CMK (cell line): Measurements from ENCODE around the gene SPACDR.

ENCODE experiments used
- DNase-seq: peaks from one replicate; pipeline ENCODE4 v3.0.0-alpha.2; 2010; ENCODE audit warnings: low read depth

SPACDR gene

DNA sequence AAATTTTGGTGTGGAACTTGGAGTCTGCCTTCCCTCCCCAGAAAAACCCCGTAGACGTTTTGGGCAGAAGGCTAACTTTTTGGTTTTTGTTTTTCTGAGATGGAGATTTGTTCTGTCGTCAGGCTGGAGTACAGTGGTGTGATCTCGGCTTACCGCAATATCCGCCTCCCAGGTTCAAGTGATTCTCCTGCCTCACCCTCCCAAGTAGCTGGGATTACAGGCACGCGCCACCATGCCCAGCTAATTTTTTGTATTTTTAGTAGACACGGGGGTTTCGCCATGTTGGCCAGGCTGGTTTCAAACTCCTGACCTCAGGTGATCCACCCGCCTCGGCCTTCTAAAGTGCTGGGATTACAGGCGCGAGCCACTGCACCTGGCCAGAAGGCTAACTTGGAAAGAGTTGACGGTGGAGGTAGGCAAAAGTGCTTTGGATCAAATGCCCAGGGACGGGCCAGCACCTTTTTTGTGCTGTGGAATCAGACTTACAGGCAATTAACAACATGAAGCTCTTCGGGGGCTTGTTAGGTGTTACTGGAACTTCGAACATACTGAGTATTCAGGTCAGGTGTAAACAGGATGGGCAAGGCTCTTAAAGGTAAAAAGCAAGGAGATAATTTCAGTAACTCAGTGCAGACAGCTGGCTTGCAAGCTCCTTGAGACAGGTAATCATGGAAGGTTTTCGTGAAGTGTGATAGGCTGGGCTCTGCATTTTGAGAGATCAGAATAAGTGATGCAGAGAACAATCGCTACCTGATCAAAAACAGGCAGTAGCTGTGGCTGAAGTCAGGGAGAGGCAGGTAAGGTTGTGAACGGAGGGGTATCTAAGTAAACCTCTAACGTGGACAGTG is 29.5 kb downstream of the SPACDR start:
- no peak for DNase-seq

DNA sequence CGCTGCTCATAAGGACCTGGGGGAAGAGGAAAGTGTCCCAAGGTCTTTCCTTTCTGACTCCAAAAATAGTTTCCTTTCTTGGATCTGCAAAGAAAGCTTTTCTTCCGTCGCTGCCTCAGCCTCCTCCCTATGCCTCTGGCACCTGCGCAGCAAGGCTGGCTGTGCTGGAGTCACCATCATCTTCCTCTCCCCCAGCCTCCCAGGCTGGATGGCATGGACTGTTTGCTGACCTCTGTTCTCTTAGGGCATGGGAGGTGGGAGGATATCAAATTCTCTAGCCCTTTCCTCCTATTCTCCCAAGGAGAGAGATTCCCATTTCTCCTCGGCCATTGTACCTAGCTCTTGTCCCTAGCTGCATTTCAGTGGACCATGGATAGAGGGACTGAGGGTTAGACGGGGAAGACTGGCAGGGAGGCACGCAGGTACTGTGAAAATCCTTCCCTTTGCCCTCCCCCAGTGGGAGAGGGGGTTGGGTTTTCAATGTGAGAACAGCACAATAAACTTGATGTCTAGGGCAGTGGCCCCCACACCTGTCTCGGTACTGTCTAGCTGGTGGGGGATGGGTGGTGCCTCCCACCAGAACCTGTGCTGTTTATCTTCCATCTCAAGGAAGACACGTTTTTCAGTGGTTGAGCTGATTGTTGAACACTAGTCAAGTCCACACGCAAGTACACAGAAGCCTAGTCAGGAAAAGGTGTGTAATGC is 30.3 kb downstream of the SPACDR start:
- no peak for DNase-seq

DNA sequence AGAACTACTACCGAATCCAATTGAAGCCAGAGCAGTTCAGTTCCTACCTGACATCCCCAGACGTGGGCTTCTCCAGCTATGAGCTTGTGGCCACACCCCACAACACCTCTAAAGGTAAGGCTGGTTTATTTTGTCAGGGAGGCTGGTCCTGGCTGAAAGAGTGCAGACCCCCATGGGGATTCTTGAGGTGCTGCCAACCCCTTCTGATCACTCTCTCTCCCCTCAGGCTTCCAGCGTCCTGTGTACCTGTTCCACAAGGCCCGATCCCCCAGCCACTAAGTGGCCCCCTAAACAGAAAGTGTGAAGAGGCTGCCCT is 30.8 kb downstream of the SPACDR start:
- DNase-seq, result no peak

DNA sequence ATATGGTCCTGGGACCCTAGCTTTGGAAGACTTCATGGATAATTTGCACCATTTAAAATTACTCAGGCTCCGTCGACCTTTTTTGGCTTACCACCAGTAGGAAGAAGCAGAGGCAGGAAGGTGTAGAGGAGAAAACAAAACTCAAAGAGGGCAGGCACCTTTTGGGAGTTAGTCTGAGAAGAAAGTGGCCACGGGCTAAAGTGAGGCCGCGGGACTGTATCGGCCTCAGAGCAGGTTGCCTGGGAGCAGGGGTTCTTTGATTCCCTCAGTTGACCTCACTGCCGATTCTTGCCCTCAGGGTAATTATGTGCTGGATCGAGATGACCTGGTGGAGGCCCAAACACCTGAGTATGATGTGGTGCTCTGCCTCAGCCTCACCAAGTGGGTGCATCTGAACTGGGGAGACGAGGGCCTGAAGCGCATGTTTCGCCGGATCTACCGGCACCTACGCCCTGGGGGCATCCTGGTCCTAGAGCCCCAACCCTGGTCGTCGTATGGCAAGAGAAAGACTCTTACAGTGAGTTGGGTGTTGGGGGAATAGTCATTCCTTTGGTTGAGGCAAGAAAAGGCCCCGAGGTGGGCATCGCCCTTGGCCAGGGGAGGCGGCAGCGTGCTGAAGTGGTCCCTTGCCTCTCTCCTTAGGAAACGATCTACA is 31.3 kb downstream of the SPACDR start:
- no peak for DNase-seq

DNA sequence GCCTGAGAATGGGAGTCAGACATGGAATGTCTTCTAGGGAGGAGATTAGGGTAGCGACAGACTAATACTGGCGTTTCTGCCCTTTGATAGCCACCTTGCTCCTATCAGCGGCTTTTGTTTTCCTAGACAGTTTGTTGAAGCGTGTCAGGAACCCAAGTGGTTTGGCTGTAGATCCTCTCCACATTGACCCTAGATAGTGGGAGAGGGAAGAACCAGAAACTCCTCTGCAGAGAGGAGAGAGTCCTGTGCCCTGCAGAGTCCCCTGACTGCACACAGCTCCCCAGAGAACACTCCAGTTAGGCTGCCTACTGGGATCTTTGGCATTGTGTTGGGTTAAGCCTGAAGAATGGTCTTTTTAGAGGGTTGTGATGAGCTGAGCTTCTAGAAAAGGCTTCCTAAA is 32.0 kb downstream of the SPACDR start:
- DNase-seq, result no peak

DNA sequence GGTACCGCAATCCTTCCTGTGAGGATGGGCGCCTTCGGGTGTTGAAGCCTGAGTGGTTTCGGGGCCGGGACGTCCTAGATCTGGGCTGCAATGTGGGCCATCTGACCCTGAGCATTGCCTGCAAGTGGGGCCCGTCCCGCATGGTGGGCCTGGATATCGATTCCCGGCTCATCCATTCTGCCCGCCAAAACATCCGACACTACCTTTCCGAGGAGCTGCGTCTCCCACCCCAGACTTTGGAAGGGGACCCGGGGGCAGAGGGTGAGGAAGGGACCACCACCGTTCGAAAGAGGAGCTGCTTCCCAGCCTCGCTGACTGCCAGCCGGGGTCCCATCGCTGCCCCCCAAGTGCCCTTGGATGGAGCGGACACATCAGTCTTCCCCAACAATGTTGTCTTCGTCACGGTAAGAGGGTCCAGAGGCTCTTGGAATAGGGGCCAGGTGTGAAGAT is 32.7 kb downstream of the SPACDR start:
- no peak for DNase-seq

DNA sequence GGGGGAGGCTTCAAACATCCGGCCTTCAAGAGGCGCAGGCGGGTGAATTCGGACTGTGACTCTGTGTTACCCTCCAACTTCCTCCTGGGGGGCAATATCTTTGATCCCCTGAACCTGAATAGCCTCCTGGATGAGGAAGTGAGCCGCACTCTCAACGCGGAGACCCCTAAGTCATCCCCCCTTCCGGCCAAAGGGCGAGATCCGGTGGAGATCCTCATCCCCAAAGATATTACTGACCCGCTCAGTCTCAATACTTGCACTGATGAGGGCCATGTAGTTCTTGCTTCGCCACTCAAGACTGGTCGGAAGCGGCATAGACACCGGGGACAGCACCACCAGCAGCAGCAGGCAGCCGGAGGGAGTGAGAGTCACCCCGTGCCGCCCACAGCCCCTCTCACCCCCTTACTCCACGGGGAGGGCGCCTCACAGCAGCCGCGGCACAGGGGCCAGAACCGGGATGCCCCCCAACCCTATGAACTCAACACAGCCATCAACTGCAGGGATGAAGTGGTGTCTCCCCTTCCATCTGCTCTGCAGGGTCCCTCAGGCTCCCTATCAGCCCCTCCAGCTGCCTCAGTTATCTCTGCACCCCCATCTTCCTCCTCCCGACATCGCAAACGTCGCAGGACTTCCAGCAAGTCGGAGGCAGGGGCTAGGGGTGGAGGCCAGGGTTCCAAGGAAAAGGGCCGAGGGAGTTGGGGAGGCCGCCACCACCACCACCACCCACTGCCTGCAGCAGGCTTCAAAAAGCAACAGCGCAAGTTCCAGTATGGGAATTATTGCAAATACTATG is 33.4 kb downstream of the SPACDR start:
- DNase-seq, result no peak

DNA sequence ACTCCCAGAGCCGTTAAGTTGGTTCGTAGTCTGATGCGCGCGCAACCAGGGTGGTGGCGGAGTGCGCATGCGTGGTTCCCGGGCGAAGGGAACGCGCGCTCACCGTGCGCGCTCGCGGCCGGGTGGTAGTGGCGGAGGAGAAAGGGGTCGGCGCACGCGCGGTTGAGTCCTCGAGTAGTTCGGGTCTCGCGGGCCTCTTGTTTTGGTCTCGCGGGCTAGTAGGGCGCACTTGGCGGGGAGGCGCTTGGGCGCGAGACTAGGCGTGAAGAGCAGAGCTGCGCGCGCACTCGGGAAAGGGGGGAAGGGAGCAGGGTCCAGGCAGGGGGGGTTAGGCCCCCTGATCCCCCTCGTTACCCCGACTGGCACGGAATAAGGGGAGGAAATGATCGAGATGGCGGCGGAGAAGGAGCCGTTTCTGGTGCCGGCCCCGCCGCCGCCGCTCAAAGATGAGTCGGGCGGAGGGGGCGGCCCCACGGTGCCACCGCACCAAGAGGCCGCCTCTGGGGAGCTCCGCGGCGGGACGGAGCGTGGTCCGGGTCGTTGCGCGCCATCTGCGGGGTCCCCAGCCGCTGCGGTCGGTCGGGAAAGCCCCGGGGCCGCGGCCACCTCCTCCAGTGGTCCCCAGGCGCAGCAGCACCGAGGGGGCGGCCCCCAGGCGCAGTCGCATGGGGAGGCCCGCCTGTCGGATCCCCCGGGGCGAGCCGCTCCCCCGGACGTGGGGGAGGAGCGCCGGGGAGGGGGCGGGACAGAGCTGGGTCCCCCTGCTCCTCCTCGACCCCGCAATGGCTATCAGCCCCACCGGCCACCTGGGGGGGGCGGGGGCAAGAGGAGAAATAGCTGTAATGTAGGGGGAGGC is 34.2 kb downstream of the SPACDR start, which contains the start of gene MEPCE:
MEPCE (plus strand) TSS at position 195 of the 856 bp plus-strand sequence; CDS start at position 383, 188 bp downstream.
- peak; percentile 85 for DNase-seq

DNA sequence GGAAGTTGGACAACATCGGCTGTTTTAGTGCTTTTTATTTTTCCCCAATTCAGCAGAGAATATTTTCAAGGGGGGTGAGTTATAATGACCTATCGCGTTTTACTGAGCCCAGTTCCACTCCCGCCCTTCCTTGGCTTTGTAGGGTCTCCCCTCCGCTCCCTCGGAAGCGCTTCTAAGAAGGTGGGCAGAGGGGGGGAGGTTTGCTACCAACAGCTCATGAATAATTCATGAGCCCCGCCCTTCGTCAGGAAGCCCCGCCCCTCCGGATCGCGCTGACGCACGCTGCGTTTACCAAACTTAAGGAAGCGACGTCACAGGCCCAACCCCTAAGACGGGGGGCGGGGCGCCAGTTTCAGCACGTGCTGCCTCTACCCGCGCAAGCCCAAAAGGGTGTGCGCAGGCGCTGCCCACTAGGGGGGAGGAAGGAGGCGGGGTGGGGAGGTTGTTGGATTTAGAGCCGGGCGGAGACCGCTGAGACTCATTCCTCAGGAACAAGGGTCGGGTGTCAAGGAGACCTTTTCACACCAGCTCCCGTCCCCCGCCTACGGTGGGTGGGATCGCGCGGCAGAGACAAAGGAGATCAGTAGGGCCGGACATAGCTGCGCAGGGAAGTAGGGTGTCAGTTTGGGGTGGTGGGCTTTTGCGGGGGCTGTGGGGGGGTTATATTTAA is 35.0 kb downstream of the SPACDR start:
- peak; percentile 99 for DNase-seq

DNA sequence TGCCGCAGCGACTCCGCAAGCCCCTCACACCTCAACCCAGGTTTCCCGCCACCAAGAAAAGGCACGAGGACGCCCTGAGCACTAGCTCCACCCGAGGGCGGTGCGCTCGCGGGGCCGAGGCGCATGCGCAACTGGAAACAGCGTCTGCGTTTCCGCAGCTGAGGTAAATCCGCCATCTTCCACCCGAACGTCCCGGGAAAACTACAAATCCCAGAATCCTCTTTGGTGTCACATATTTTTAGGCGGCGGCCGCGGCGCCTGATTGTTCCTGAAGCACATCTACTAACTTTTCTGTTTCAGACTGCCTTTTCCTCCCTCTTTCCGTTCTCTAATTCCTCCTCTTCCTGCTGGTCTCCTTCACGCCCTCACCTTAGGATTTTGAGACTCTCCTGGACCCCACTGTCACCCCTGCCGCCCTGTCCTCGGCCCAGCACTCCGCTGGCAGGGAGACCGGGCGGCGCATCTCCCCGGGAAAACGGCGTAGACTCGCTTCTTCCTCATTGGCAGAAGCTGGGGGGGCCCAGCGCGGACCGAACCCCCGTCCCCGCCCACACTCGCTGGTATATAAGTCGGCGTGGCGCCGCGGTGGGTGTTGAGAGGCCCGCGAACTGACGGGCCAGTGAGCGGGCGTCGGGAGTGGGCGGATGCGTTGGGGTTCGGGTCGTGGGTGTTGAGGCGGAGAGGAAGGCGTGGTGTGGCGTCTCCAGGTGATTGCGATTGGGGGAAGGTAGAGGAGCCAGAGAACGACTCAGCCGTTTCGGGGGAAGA is 35.7 kb downstream of the SPACDR start, which contains the start of gene ZCWPW1:
ZCWPW1 (minus strand) TSS at position 505 of the 768 bp plus-strand sequence. CDS start 8,054 bp downstream, outside the sequence.
- peak; percentile 94 for DNase-seq

DNA sequence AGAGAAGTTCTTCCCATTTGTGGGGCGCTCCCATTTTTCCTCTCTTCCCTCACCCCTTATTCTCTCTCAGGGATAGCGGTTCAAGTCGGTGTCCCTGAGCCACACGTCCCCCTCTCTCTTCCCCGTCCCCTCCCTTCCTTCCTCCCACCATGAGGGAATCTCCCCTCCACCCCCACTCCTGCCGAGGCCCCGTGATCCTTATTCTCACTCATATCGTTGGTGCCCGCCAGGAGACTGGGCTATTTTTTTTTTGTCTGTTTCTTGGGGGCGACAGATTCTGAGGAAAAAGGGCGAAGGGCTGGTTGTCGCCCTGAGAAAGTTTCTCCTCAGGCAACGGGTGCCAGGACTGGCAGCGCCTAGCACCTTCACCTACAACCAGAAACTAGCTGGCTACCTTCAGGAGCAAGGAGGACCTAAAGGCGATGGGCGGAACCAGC is 36.3 kb downstream of the SPACDR start:
- no peak for DNase-seq

DNA sequence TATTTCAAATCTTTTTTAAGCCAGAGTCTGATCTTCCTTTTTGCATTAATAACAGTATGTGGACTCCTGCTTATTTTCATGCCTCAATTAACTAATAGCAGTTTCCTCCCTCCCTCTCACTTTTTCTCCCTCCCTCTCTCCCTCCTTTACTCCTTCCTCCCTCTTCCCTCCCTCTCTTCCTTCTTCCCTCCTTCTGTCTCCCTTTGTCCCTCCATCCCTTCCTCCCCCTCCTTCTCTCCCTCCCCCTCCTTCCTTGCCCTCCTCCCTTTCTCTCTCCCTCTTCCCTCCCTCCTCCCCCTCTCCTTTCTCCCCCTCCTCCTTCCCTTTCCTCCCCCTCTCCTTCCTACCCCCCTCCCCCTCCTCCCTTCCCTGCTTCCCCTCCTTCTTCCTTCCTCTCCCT is 37.5 kb downstream of the SPACDR start:
- DNase-seq, result no peak

DNA sequence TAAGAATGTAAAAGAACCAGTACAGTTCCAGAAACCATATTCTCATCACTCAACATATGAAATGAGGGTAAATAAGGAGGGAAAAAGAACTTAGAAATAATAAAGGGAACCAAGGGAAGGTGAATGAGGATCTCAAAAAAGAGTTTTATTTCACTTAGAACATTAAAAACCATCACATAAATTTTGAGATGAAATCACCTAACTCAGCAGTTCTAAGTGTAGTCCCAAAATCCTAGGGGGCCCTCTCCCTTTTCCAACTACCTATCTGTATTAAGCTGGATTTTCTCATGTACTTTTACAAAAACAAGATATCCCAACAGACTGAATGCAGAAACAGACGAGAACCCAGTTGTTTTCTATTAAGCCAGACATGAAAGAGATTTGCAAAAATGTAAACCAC is 38.7 kb downstream of the SPACDR start:
- no peak for DNase-seq

DNA sequence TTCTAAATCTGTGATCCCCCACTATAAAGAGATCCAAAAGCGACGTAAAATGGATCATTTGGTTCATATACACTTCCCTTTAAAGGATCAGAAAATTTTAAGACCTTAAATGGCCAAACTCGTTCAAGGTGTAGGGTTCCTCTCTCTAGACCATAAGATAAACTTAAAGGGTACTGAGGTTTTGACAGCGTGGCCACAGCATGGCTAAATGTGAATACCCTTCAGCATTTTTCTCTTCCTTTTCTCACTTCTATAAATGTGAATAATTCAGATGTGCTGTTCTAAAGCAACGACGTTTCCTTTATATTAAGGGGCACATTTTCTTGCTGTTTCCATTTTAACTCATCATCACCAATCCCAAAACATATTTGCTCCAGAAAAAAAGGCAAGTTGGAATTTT is 40.7 kb downstream of the SPACDR start:
- DNase-seq, result no peak

DNA sequence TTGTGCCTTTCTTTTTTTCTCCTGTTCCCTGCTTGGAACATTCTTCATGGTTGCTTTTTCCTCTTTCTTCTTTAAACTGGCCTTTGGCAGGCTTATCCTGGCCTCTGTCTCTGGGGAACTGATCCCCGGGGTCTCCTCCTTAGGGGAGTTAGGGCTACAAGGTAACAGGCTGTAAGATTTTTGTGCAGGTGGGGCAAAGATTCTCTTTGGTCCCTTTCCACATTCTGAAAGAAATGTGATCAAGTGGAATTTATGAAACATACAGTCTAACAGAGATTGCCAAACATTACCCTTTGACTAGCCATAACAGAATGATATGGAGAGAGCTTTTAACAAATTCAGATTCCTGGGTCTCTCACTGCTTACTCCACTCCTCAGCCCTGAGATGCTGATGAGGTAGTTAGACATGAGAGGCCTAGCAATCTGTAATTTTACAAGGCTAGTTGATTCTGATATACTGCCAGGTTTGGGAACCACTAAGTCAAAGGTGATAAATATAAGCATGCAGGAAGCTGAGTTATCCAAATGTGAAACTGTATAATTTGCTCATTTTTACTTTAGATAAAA is 44.3 kb downstream of the SPACDR start:
- no peak for DNase-seq

DNA sequence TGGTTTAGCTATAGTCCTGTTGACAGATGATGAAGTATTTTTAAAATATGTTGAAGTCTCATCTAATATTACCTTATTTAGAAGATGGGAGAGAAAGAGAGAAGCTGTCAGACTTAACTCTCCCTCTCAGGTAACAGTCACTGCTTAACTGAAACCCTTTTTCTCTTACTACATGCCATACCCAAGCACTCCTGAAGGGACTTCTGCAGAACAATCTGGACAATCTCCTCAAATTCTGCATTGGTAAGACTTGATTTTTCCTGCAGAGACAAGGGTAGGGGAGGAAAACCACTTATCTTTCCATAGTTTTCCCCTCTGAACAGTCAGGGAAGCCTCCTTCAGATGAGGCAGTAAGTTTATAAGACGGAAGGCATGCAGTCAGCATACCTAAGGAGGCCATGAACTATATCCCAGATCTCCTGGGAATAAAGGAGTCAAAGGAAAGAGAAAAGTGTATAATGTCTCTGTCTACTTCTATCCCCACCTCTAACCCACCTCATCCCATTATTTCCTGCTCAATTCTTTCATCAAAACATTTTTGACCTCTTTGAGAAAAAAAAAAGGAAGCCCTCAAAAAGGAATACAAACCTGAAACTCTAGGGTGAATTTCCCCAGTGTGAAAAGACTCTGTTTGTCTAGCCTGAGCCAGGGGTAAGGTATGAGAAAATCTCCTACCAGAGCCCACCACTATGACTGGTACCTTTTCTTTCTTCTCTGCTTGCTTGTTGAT is 45.0 kb downstream of the SPACDR start:
- DNase-seq, result no peak

DNA sequence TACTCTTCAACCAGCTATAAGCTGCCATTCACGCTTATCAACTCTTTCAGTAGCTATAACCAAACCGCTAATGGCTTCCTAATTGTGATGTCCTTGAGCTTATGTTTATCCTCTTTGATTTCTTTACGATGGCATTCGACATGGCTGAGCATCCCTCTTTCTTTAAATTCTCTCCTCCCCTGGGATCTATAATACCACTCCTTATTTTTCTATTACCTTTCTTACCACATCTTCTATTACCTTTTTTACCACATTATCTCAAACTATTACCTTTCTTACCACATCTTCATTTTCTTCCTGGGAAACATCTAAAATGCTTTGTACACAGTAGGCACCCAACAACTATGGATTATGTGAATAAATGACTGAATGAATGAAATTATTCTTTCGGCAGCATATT is 48.6 kb downstream of the SPACDR start:
- DNase-seq, result no peak

DNA sequence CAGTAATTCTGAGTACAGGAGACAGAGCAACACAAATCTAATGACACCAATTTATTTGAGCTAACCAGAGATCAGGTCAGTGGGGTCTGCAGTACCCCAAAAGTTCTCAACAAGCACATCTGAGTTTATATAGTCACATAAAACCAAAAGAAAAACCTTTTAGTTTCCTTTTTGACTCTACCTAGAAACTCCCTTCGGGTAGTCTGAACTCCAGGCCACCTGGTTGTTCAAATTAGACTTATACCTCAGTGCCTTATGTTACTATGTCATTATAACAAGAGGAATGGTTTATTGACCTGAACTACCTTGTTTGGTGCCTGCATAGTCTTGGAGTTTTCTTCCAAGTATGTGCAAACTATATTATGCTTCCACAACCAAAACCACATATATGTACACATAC is 50.2 kb downstream of the SPACDR start:
- DNase-seq, result no peak

DNA sequence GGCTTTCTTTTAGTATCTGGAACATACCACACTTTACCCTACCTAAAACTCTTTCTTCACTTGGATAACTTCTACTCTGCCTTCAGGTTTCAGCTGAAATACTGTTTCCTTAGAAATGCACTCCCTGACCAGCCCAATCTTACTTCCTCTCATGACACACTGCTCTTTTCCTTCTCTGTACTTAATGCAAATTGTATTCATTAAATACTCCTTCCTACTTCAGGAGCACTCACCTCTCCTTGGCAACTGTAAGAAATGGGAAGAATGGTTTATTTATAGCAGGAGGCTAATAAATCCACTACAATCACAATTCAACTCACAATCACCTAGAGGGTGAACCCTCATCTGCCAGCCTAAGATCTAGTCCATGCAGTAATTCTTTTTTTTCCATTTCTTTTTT is 50.7 kb downstream of the SPACDR start:
- DNase-seq, result no peak
